Measurements from ENCODE around the gene AGBL4.

DNA sequence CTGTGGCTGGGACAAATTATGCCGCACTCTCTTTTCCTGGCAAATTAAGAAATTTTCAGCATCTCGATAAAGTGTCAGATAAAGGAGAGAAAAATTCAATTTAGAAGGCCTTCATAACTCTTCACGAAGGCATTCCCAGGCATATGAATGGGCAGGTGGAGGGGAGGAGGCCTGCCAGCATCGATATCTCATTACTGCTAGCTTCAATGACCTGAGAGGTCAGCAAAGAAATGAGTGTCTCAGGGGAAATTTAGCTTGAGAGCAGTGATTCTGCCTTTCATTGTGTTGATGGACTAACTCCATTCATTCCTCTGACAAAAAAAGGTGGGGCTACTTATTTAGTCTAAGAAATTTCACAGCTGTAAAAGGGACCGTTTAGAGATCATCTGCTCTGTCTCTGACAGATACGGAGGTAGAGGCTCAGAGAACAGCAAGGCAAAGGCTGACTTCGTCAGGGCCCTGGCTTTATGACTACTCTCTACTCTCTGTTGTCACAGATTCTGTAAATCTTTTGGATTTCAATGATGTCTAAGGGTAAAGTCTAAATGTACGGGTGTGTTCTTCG lies 1035.0 kb downstream of the AGBL4 start:
- TF ChIP-seq POLR2AphosphoS5 (IDR thresholded peaks at IDR 0.05; ENCODE audit: low read depth, low read length) (no peak), POLR2A (IDR thresholded peaks at IDR 0.05; ENCODE audit: low read depth, low read length) (no peak)

Measured in GM12892 (cell line).